GM13977 (cell line): ENCODE measurements around the gene OAF.

Experiments
- DNase-seq: peaks from one replicate; pipeline ENCODE4 v3.0.0; 2012; ENCODE audit warnings: low spot score
- CTCF ChIP-seq: IDR thresholded peaks from 2 replicates; pipeline ENCODE4 v1.5.1; 2012; ENCODE audit warnings: mild to moderate bottlenecking, control low read depth; ENCODE audit not compliant: insufficient read depth; ENCODE audit errors: extremely low read depth, missing control alignments
- in situ Hi-C: fragments of 300-500 bp; cut with MboI; formaldehyde crosslinking; loops from one replicate; pipeline ENCODE4 v1.12.0; 2022; ENCODE audit warnings: low sequenced_read_pairs, low pct_unique_long_range_greater_than_20kb, mixed read lengths, inconsistent platforms; ENCODE audit not compliant: unreplicated experiment

OAF gene

GRCh38 chr11:120236169-120237107 is 25.6 kb downstream of the OAF start:
- no peak for DNase-seq
- in situ Hi-C loops = no loop called here
- TF ChIP-seq CTCF = no peak

- no peak for DNase-seq
- no peak for TF ChIP-seq CTCF
- in situ Hi-C loops = no loop called here
Observed at GRCh38 chr11:120238968-120239620, 28.3 kb downstream of the OAF start.

- peak; percentile 43 for TF ChIP-seq CTCF
- peak; percentile 58 for DNase-seq
- in situ Hi-C loops = no loop called here
Observed at GRCh38 chr11:120239713-120240640, 29.1 kb downstream of the OAF start, which contains the start of gene POU2F3. POU2F3 (plus strand) TSS chr11:120240140; CDS start chr11:120240344, 204 bp downstream.

GRCh38 chr11:120240866-120241265 is 30.0 kb downstream of the OAF start:
- DNase-seq = no peak
- no peak for TF ChIP-seq CTCF
- in situ Hi-C loops = no loop called here

- no peak for DNase-seq
- no peak for TF ChIP-seq CTCF
- in situ Hi-C loops = no loop called here
Observed at GRCh38 chr11:120241277-120241676, 30.4 kb downstream of the OAF start.

- DNase-seq = peak; percentile 15
- no peak for TF ChIP-seq CTCF
- in situ Hi-C loops = no loop called here
Observed at GRCh38 chr11:120243221-120243620, 32.4 kb downstream of the OAF start.
